Neural progenitor cell (in vitro differentiated cells): ENCODE measurements around the gene RASGRP1. TPM values are rescaled to one million over a fixed set of nuclear protein-coding genes. Genes with fewer than 3 reads are reported as not detected.
"Not testable (repeated sequence)": the region's sequence is repeated elsewhere in the genome, so short reads cannot be mapped to it uniquely, and the experiment has no call there.

Experiments used
- DNase-seq: peaks from one replicate; pipeline ENCODE4 v3.0.0-alpha.2; 2016; ENCODE audit warnings: low spot score
- H2AFZ ChIP-seq: fragments of 200-600 bp; sonication (generic); replicated peaks from 2 replicates; pipeline ENCODE4 v1.6.1; 2016; ENCODE audit warnings: antibody characterized with exemption
- H3F3A ChIP-seq: fragments of 200-600 bp; sonication (generic); 2 replicates; pipeline ENCODE4 v1.6.1; 2016; ENCODE audit warnings: antibody characterized with exemption, low read depth
- H3K27ac ChIP-seq: fragments of 200-600 bp; sonication (generic); 2 replicates; pipeline ENCODE4 v1.5.1; 2016; ENCODE audit warnings: mild to moderate bottlenecking
- H3K27me3 ChIP-seq: fragments of 200-600 bp; sonication (generic); 2 replicates; pipeline ENCODE4 v1.6.1; 2016; ENCODE audit warnings: mild to moderate bottlenecking, moderate library complexity
- H3K36me3 ChIP-seq: fragments of 200-600 bp; sonication (generic); 2 replicates; pipeline ENCODE4 v1.5.1; 2016
- H3K4me1 ChIP-seq: fragments of 200-600 bp; sonication (generic); 2 replicates; pipeline ENCODE4 v1.6.1; 2016; ENCODE audit warnings: mixed run types
- H3K4me2 ChIP-seq: fragments of 200-600 bp; sonication (generic); 2 replicates; pipeline ENCODE4 v1.6.1; 2016
- H3K4me3 ChIP-seq: fragments of 200-600 bp; sonication (generic); 2 replicates; pipeline ENCODE4 v1.5.1; 2016
- H3K79me2 ChIP-seq: fragments of 200-600 bp; sonication (generic); 2 replicates; pipeline ENCODE4 v1.6.1; 2016; ENCODE audit warnings: low read depth
- H3K9ac ChIP-seq: fragments of 200-600 bp; sonication (generic); 2 replicates; pipeline ENCODE4 v1.6.1; 2016
- H3K9me3 ChIP-seq: fragments of 200-600 bp; sonication (generic); 2 replicates; pipeline ENCODE4 v1.5.1; 2016; ENCODE audit warnings: low read depth
- H4K20me1 ChIP-seq: fragments of 200-600 bp; sonication (generic); 2 replicates; pipeline ENCODE4 v1.6.1; 2016; ENCODE audit warnings: low read depth
- H3K27ac Mint-ChIP-seq: 3 replicates; pipeline ENCODE4 v1.8.0; 2021; ENCODE audit warnings: mixed read lengths
- H3K27me3 Mint-ChIP-seq: 2 replicates; pipeline ENCODE4 v1.8.0; 2022; ENCODE audit warnings: low read depth, mild to moderate bottlenecking, inconsistent platforms, moderate library complexity, mixed read lengths; ENCODE audit not compliant: insufficient read depth
- H3K36me3 Mint-ChIP-seq: 3 replicates; pipeline ENCODE4 v1.8.0; 2021; ENCODE audit warnings: mixed read lengths
- H3K4me1 Mint-ChIP-seq: 3 replicates; pipeline ENCODE4 v1.8.0; 2021; ENCODE audit warnings: mixed read lengths
- H3K4me3 Mint-ChIP-seq: 3 replicates; pipeline ENCODE4 v1.8.0; 2021; ENCODE audit warnings: mild to moderate bottlenecking, moderate library complexity, mixed read lengths
- H3K9me3 Mint-ChIP-seq: 3 replicates; pipeline ENCODE4 v1.8.0; 2020; ENCODE audit warnings: mixed read lengths
- CTCF ChIP-seq: fragments of 200-600 bp; sonication (generic); IDR thresholded peaks from 2 replicates; pipeline ENCODE4 v1.5.1; 2017; ENCODE audit warnings: antibody characterized with exemption, mild to moderate bottlenecking
- EZH2 ChIP-seq: fragments of 200-600 bp; sonication (generic); IDR thresholded peaks from 2 replicates; pipeline ENCODE4 v1.6.1; 2017; ENCODE audit warnings: antibody characterized with exemption, mild to moderate bottlenecking, moderate library complexity
- EZH2phosphoT487 ChIP-seq: fragments of 200-600 bp; sonication (generic); IDR thresholded peaks from 2 replicates; pipeline ENCODE4 v1.6.1; 2017; ENCODE audit warnings: antibody characterized with exemption
- total RNA-seq: library from RNA; depleted of rRNA; stranded (reverse); fragments of >200 nt; gene quantifications from 2 replicates; pipeline ENCODE4 v1.2.3, GENCODE V29; 2015; ENCODE audit warnings: low replicate concordance

Gene RASGRP1
- total RNA-seq, 1 donor from 2014 or later, result 2.5 TPM

- Mint-ChIP-seq H3K27me3 (peaks cover 2% of the 10 kb centered on the region), H3K4me1 (peaks cover 12% of the 10 kb centered on the region), H3K36me3 (no peaks in the 10 kb centered on the region), H3K27ac (no peak overlapping the region), H3K9me3 (no peaks in the 10 kb centered on the region), H3K4me3 (no peak overlapping the region)
- Histone ChIP-seq H3K79me2 (no peaks in the 10 kb centered on the region), H3K4me1 (peaks cover 5% of the 10 kb centered on the region), H3F3A (no peaks in the 10 kb centered on the region), H4K20me1 (no peaks in the 10 kb centered on the region), H3K27me3 (no peaks in the 10 kb centered on the region), H3K36me3 (no peaks in the 10 kb centered on the region), H3K9me3 (no peaks in the 10 kb centered on the region), H3K4me3 (no peak overlapping the region), H3K9ac (no peak overlapping the region), H3K27ac (no peak overlapping the region), H2AFZ (no peak overlapping the region), H3K4me2 (no peak overlapping the region)
- TF ChIP-seq CTCF, result no peak
- no peak for TF ChIP-seq EZH2
- TF ChIP-seq EZH2phosphoT487, result no peak
- DNase-seq, result no peak
These were observed 28.9 kb upstream of the RASGRP1 start for GRCh38 chr15:38593524-38593923.

- Histone ChIP-seq H3K27me3 (no peaks in the 10 kb centered on the region), H3K4me3 (no peak overlapping the region), H3K4me1 (peaks cover 9% of the 10 kb centered on the region), H3K9me3 (no peaks in the 10 kb centered on the region), H3K27ac (no peak overlapping the region), H2AFZ (no peak overlapping the region), H3F3A (no peaks in the 10 kb centered on the region), H3K79me2 (no peaks in the 10 kb centered on the region), H3K4me2 (no peak overlapping the region), H3K9ac (no peak overlapping the region), H4K20me1 (no peaks in the 10 kb centered on the region), H3K36me3 (no peaks in the 10 kb centered on the region)
- H3K4me3 Mint-ChIP-seq, result no peak overlapping the region
- no peak overlapping the region for H3K27ac Mint-ChIP-seq
- H3K27me3 Mint-ChIP-seq, result peaks cover 2% of the 10 kb centered on the region
- H3K9me3 Mint-ChIP-seq, result peaks cover 5% of the 10 kb centered on the region
- DNase-seq, result no peak
- peaks cover 14% of the 10 kb centered on the region for H3K4me1 Mint-ChIP-seq
- TF ChIP-seq EZH2phosphoT487 (no peak), EZH2 (no peak), CTCF (no peak)
- no peaks in the 10 kb centered on the region for H3K36me3 Mint-ChIP-seq
These were observed 24.9 kb upstream of the RASGRP1 start for GRCh38 chr15:38589502-38589901.

DNA sequence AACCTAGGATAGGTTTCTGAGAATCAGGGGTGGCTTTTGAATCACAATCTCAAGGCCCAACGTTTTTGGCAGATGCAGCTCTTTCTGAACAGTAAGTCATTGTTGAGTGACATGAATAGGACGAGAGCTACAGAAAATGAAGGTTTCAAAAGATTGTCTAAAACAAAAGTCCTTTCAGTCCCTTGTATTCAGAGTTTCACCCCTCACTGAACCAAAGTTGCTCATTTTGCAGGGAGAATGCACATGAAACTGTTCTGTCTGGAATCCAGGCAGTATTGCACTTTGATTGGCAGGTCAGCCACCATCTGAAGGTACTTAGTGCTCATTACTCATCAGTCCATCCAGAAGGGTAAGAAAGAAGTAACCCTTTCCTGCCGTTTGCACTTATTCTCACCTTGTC lies 24.1 kb upstream of the RASGRP1 start:
- Histone ChIP-seq H3K27me3 (no peaks in the 10 kb centered on the region), H4K20me1 (no peaks in the 10 kb centered on the region), H3F3A (no peaks in the 10 kb centered on the region), H3K9me3 (no peaks in the 10 kb centered on the region), H3K4me1 (peaks cover 9% of the 10 kb centered on the region), H2AFZ (no peak overlapping the region), H3K79me2 (no peaks in the 10 kb centered on the region), H3K9ac (no peak overlapping the region), H3K4me3 (no peak overlapping the region), H3K4me2 (no peak overlapping the region), H3K36me3 (no peaks in the 10 kb centered on the region), H3K27ac (no peak overlapping the region)
- no peak for TF ChIP-seq CTCF
- no peak for TF ChIP-seq EZH2
- no peak for TF ChIP-seq EZH2phosphoT487
- no peaks in the 10 kb centered on the region for H3K36me3 Mint-ChIP-seq
- H3K27ac Mint-ChIP-seq, result no peak overlapping the region
- peaks cover 14% of the 10 kb centered on the region for H3K4me1 Mint-ChIP-seq
- no peak overlapping the region for H3K4me3 Mint-ChIP-seq
- no peak for DNase-seq
- H3K27me3 Mint-ChIP-seq, result peaks cover 2% of the 10 kb centered on the region
- peaks cover 5% of the 10 kb centered on the region for H3K9me3 Mint-ChIP-seq

DNA sequence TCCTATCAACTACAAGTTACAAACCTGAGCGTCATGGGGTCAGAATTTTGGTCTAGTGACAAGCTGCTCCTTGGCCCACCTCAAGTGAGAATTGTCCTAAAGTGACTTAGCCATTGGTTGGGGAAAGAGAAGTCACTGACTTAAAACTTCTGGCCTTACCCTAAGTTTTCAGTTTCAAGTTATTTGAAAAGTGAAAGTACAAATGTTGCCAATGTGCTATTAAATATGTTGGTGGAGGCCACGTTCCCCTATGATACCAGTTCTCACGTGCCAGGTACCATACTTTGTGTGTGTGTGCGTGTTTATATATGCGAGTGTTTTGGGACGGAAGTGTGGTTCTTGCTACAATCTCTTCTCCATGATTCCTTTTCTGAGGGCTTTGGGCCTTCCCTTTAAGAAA lies 22.6 kb upstream of the RASGRP1 start:
- no peak overlapping the region for H3K4me3 ChIP-seq
- no peak for DNase-seq
- H3K9me3 ChIP-seq, result no peaks in the 10 kb centered on the region
- H4K20me1 ChIP-seq, result no peaks in the 10 kb centered on the region
- no peaks in the 10 kb centered on the region for H3K27me3 ChIP-seq
- peaks cover 2% of the 10 kb centered on the region for H3K36me3 Mint-ChIP-seq
- H3K9me3 Mint-ChIP-seq, result peaks cover 13% of the 10 kb centered on the region
- H3K4me1 Mint-ChIP-seq, result peaks cover 14% of the 10 kb centered on the region
- no peaks in the 10 kb centered on the region for H3F3A ChIP-seq
- H2AFZ ChIP-seq, result no peak overlapping the region
- no peak overlapping the region for H3K4me3 Mint-ChIP-seq
- H3K27ac Mint-ChIP-seq, result no peak overlapping the region
- no peak overlapping the region for H3K9ac ChIP-seq
- no peaks in the 10 kb centered on the region for H3K36me3 ChIP-seq
- TF ChIP-seq EZH2phosphoT487, result no peak
- H3K27me3 Mint-ChIP-seq, result peaks cover 3% of the 10 kb centered on the region
- no peaks in the 10 kb centered on the region for H3K79me2 ChIP-seq
- H3K27ac ChIP-seq, result no peak overlapping the region
- no peak overlapping the region for H3K4me2 ChIP-seq
- H3K4me1 ChIP-seq, result peaks cover 9% of the 10 kb centered on the region

GRCh38 chr15:38586005-38586404 lies 21.4 kb upstream of the RASGRP1 start:
- H3K27ac ChIP-seq, H3K4me2 ChIP-seq, H3K27me3 ChIP-seq, H3K36me3 Mint-ChIP-seq, DNase-seq, H3K4me3 Mint-ChIP-seq, H3K4me1 ChIP-seq, H3K27me3 Mint-ChIP-seq, H4K20me1 ChIP-seq, H3K9me3 ChIP-seq, H3K9ac ChIP-seq, H3K79me2 ChIP-seq, H3K27ac Mint-ChIP-seq, H3K36me3 ChIP-seq, H3F3A ChIP-seq, H2AFZ ChIP-seq, H3K4me3 ChIP-seq: not testable (repeated sequence)
- H3K4me1 Mint-ChIP-seq, result peaks cover 14% of the 10 kb centered on the region
- H3K9me3 Mint-ChIP-seq, result peaks cover 18% of the 10 kb centered on the region
